NCI-H187 (cell line): Measurements from ENCODE around the gene CEP170B.
"Not testable (repeated sequence)": the region's sequence is repeated elsewhere in the genome, so short reads cannot be mapped to it uniquely, and the experiment has no call there.

ENCODE experiments used
- DNase-seq, 2 experiments: peaks; one replicate each; lab custom pipeline; 2025; lab: John Stamatoyannopoulos, UW

Gene CEP170B

DNA sequence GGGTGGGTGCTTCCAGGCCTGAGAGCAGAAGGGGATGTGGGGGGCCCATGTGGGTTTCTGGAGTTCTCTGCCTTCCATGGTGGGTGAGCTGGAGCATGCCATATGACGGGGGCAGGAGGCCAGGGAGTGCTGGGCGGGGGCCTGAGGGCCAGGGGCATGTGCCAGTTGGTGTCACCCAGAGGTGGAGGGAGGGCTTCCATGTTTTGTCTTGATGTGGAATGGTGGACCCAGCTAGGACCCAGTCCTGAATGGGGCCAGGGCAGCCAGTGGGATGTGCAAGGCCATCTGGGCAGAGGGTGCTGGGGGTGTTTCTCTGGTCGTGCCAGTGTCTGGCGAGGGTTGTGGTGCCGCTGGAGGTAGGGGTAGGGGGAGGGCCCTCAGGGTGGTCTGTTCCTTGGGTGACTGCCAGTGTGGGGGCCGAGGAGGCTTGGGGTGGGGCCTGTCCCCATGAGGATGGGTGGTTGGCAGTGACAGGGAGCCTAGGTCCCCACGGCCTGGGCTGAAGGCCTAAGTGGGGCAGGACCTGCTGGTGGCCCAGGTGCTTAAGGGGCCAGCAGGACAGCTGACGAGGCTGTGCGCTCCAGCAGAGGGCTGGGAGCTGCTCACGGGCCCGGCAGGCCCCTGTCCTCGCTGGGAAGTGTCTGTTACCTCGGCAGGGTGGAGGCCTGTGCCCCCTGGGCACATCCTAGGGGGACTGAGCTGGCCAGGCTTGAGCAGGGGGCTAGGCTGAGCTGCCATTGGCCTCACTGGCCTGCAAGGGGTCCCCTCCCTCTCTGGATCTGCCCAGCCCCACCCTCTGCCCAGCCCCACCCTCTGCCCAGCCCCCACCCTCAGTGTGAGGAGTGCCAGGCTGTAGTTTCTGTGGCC is 26.8 kb downstream of the CEP170B start:
- no peak for DNase-seq

DNA sequence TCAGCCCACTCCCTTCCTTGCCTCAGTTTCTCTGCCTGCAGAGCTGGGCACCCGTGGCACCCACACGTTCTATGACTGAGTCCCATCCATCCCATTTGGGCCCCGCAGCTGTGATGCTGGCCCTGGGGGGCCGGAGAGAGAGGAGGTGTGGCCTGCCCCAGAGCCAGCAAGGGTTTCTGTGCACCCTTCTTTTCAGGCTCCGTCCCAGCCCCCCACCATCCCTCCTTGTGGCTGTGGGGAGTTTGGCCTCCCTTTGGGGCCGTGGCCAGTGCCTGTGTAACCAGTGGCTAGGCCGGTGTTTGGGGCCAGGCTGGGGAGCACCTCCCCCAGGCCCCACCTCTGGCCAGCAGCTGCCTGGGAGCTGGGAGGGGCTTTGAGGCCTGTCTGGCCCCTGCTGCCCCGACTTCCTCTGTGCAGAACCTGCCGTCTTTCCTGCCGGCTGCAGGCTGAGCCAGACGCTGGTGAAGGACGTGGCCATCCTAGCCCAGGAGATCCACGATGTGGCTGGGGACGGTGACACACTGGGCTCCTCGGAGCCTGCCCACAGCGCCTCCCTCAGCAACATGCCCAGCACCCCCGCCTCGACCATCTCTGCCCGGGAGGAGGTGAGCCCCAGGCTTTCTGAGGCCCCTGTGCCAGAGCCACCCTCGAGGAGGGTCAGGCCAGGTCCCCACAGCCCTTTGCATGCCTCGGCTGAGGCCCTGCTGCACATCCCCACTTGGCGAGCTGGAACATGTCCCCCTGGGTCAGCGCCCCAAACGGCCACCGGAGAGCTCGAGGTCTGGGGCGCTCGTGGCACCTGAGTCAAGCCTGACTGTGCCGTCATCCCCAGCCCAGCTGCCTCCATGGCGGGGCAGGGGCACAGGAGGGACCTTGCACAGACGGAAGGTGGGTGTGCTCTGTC is 27.7 kb downstream of the CEP170B start:
- DNase-seq, result no peak

DNA sequence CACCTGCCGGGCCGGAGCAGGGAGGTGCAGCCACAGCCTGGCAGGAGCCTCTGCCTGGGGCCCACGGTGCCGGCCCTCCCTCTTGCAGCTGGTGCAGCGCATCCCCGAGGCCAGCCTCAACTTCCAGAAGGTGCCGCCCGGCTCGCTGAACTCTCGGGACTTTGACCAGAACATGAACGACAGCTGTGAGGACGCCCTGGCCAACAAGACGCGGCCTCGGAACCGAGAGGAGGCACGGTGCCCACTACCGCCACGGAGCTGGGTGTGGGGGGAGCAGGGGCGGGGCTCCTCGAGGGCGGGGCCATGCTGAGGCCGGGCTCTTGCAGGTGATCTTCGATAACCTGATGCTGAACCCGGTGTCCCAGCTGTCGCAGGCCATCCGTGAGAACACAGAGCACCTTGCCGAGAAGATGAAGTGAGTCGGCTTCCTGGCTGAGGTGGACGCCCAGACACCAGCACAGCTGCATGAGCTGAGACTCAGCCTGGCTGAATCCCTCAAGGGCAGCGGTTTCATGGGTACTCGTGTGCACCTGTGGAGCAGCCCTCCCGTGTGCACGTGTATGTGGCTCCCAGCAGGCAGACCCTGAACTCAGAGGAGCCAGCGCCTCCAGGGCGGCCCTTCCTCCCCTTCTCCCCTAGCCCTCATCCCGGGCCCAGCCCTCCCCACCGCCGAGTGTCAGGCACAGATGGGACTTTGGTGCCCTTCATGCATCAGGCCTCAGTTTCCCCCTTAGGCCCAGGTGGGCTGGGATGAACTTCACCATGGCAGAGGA is 28.6 kb downstream of the CEP170B start:
- peak in 1 of 2 experiments; percentile 42 for DNase-seq

DNA sequence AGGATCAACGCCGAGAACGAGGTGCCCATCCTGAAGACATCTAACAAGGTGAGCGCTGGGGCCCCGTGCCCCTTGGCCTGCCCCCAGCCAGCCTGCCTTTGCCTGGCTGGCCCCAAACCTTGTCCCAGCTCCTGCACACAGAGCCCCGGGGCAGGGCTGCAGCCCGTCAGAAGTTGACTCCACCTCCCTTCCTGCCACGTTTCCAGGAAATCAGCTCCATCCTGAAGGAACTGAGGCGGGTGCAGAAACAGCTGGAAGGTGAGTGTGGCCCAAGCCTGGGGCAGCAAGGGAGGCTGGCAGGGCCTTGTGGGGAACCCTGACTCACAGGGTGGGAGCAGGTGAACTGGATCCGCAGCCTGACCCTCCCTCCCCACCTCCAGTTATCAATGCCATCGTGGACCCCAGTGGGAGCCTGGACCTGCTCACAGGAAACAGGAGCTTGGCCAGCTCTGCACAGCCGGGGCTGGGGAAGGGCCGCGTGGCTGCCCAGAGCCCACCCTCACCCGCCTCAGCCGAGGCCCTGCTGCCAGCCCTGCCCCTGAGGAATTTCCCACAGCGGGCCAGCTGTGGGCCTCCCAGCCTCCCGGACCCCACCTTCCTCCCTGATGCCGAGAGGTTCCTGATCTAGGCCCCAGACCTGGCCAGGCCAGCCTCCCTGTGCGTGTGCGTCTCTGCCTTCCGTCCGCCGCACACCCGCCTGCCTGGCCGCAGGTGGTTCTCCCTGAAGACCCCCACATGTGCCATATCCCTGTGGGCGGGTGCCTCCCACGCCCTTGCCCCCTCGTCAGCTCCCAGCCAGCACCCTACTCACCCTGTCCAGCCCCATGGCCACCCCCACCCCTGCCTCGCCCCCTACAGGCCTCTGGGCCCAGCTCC is 29.5 kb downstream of the CEP170B start:
- no peak for DNase-seq

DNA sequence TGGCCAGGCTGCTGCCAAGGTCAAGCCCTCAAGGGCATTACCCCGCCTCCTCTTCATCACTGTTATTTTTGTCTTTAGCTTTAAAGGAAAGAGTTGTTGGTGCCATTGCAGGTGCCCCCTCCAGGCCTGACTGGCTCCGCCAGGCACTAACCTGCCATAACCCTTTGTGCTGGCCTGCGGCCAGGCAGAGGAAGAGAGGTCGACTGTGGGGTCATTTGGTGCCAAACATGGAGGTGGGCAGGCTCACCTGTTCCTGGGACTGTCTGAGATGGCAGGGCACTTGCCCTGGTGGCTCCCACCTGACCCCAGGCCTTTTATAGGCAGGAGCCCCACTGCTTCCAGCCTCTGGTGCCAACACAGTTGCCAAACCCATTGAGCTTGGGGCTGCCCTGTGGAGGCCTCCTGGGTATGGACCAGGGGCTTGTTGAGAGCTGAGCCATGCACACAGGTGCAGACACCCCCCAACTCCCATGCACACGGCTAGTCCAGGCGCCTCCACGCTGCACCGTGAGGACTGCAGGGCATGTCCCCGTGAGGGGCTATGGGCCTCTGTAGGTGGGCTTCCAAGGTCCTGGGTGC is 30.2 kb downstream of the CEP170B start:
- no peak for DNase-seq

DNA sequence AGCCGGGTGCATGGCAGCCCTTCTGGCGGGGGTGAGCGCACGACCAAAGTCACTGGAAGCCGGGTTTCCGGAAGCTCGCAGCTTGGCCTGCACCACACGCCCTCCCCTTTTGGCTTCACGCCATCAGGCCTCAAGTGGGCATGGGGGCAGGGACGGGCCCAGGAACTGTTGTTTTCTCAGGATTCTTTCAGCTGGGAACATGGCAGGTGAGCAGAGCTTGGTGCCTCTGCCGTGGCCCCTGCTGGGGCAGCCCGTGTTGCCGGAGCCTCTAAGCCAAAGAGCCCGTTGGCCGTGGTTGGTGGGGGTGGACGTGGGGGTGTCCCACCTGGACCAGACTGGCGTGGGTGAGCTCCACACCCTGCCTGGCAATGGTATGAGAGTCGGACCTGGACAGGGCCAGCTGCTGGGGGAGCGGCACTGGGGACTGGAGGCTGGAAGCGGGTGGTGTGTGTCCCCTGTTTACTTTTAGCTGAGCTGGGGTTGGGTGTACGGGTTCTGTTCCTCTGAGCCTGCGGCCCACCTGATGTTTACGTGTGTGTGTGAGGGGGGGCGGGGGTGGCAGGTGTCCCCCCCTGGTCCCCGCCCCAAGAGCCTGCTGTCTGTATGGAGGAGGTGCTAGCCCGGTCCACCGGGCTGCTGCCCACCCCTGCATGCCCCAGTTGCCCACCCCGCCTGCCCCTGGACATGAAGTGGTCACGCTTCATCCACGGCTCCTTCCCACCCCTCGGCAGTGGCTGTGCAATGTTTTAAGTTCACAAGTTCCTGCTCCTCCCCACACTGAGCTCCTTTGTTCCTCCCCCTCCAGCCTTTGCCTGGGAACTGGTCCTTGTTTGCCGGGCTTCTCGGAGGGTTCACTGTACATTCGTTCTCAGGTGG is 31.0 kb downstream of the CEP170B start:
- DNase-seq, result peak; percentile 72 to 81

DNA sequence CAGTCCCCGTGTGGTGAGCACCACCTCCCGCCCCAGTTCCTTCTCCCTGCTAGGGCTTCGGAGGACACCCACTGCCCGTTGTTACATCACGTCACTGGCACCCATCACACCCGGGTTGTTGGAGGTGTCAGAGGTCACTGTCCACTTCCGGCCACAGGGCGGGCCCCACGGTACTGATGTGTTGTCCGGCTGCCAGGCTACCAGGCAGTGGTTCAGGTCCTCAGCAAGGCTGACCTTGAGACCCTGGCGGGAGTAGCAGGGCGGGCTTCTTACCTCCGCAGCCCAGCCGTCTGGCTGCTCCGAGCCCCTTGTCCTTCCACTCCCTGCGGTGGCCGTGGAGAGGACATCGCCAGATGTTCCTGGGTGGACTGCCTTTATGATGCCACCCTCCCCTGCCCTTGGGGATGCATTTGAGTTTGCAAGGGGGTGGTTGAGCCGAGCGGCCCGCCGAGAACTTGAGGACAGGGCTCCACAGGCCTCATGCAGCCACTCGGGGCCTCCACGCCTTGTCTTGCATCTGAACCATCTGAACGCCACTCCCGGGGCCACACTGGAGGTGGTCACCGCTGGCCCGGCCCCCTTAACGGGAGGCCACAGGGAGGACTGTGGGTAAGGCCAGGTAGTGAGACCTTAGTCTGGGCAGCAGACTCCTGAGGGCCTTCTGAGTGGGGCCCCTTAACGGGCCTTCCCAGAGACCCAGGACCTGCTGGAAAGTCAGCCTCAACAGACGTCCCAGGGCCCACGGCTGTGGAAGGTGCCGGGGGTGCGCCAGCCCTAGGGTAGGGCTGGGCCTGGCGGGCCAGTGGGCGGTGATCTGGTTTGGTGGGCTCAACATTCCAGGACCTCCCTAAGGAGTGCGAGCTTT is 32.5 kb downstream of the CEP170B start:
- DNase-seq, result no peak

DNA sequence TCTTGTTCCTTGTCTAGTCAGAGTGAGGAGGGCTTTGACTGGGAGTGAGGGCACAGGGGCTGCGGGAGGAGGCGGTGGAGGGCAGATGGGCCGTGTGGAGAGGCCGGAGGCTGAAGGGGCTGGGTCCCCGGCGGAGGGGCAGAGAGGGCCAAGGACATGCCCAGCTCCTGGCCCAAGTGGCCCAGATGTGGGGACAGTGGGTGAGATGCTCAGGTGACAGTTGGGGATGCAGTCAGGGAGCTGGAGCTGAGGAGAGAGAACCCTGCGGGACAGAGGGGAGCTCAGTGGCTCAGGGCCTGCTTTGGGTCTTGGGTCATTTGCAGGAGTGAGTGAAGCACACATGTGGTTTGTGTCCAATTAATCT is 33.1 kb downstream of the CEP170B start:
- DNase-seq, result no peak

DNA sequence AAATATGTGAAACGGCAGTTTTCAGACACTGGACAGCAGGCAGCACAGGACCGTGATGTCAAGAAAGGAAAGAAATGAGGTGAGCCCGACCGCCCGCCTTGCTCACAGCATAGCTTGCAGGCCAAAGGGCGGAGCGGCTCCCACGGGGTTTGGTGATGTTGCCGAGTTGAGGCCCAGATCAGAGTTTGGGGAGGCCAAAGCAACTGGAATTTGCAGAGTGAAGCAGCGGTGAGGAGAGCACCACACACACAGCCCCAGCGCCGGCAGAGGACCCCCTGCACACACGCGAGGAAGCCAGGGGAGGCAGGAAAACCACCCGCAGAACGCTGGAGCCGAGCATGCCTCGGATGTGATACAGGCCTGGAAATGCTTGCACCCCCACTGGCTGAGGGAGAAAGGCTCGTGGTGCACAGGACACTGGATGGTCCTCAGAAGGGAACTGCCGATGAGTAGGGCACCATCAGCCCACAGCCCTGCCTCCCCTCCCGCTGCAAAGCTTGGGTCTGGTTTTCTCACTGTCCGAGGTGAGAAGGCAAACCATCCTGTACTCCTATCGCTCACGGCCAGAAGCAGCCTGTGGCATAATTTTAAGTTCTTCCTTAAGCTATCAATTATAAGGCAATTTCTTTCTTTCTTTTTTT is 33.9 kb downstream of the CEP170B start:
- no peak for DNase-seq

DNA sequence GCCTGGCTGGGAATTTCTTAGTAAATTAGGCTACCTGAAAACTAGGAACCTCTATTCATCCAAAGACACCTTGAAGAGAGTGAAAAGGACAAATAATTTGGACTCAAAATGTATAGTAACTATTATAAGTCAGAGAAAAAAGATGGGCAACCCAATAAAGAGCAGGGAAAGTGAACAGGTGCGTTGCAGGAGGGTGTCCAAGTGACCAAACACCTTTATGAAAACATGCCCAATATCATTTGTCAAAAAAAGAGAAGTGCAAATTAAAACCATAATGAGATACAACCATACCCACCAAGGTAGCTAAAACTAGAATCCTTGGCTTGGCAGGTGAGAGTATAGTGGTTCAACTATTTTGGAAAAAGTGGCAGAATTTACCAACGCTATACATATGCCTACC is 34.7 kb downstream of the CEP170B start:
- DNase-seq, result no peak

DNA sequence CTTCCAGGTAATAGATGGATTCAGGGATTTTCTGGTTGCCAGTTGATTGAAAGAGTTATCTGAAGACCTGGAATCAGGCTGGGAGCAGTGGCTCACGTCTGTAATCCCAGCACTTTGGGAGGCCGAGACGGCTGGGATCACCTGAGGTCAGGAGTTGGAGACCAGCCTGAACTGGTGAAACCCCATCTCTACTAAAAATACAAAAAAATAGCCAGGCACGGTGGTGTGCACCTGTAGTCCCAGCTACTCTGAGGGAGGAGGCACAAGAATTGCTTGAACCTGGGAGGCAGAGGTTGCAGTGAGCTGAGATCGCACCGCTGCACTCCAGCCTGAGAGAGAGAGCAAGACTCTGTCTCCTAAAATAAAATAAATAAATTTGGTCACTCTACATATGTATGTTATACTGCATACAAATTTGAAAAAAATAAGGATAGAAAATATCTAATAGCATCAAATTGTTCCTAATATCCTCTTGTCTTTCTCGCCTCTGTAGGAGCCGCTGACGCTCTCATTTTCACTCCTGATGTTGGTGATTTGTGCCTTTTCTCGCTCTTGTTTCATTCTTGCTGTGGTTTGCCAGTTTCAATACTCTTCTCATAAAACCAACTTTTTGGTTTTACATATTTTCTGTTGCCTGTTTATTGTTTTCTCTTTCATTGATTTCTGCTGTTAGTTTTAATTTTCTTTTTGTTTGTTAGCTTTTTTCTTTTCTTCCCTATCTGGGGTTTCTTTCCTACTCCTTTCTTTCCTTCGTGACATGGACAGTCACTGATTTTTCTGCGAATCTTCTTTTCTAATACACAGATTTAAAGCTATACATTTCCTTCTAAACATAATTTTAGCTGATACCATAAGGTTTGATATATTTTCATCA is 35.8 kb downstream of the CEP170B start:
- no peak for DNase-seq

DNA sequence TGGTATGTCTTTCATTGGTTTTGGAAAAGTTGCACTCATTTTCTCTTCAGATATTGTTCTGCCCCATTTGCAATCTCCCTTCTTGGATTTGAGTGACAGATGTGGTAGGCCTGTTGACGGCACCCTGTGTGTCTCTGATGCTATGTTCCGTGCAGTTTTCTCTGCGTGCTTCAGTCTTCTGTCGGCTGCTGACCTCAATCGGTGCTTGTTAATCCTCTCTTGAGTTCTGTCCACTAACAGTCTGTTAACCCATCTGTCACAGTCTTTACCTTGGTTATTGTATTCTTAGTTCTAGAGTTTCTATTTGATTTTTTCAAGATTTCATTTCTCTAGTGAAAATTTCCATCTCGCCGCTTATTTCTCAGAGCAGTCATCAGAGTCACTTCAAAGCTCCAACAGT is 38.9 kb downstream of the CEP170B start:
- no peak for DNase-seq

DNA sequence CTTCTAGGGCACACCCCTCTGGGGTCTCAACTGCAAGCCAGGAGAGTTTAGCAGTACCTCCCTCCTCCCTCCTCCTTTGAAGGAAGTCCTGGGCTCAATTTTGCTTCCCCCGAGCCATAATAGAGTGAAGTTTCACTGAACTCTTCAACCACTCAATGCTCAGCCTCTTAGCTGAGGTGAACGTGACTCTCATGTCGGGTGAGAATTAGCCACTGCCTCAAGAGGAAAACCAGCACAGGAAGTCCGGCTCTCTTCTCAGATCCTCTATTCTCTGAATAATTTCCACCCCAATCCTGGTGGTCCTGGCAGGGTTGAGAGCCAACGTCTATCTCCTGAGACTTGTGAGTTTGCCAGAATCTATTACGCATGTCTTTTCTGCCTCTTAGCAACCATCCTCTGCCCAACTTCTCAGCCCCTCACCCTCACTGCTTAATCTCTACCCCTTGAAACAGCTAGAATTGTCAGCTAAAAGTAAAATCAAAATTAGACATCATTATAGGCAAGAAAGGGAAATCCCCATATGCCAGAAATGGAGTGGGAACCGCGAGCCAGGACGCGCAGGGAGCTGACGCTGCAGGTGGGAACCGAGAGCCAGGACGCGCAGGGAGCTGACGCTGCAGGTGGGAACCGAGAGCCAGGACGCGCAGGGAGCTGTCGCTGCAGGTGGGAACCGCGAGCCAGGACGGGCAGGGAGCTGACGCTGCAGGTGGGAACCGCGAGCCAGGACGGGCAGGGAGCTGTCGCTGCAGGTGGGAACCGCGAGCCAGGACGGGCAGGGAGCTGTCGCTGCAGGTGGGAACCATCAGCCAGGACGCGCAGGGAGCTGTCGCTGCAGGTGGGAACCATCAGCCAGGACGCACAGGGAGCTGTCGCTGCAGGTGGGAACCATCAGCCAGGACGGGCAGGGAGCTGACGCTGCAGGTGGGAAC is 39.8 kb downstream of the CEP170B start:
- not testable (repeated sequence) for DNase-seq

DNA sequence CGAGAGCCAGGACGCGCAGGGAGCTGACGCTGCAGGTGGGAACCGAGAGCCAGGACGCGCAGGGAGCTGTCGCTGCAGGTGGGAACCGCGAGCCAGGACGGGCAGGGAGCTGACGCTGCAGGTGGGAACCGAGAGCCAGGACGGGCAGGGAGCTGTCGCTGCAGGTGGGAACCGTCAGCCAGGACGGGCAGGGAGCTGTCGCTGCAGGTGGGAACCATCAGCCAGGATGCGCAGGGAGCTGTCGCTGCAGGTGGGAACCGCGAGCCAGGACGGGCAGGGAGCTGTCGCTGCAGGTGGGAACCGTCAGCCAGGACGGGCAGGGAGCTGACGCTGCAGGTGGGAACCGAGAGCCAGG is 40.5 kb downstream of the CEP170B start:
- not testable (repeated sequence) for DNase-seq

DNA sequence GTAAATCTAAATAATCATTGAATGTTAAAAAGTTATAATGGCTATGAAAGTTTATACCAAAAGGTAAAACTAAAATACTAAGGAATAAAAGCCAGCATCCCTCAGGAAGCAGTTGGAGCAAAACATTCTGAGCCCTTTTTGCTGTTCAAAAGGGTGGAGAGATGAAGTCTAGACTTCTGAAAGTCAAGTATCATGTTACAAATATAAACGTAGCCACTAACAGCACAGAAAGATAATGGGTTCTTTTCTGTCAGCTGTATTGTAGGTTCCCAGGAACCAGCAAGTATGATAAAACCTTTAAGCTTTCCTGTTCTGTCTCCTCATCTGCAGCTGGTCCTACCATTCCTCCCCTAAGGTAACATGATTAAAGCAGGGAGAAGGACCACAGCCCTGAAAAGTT is 43.2 kb downstream of the CEP170B start:
- no peak for DNase-seq

DNA sequence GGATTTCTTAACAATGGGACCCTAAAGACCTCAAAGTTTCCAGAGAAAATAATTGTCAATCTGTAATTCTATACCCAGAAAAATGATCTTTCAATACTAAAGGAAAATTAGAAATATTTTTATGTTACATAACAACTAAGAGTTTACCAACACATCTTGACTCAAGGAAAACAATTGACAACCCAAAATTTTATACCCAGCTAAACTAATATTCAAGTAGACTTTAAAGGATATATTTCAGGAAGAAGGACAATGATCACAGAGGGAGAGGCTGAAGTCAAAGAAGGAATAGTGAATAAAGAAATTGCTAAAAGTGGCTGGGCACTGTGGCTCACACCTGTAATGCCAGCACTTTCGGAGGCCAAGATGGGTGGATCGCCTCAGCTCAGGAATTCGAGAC is 47.0 kb downstream of the CEP170B start:
- no peak for DNase-seq
